Left lung (tissue), 10 donors: Measurements from ENCODE around the gene SLC12A8. TPM values are rescaled to one million over a fixed set of nuclear protein-coding genes. Genes with fewer than 3 reads are reported as not detected.
A peak's percentile ranks its signal among the peaks of the same experiment; 100 is the strongest.

ENCODE experiments used
- ATAC-seq: fragments of 200-7000 bp; cut with Tn5 transposase; one replicate; pipeline ENCODE4 v1.9.1; 2020; ENCODE audit warnings: moderate library complexity
- DNase-seq, 4 donors: peaks; one replicate each; pipeline ENCODE4 v3.0.0-alpha.2; 2013 to 2020
- H3K27ac ChIP-seq, 2 donors: fragments of 200-600 bp; sonication (generic) in 1 of 2; one replicate each; pipeline versions ENCODE4 v1.5.0 to v1.8.0; 2020 to 2021
- H3K27me3 ChIP-seq, 2 donors: fragments of 200-600 bp; sonication (generic) in 1 of 2; one replicate each; pipeline versions ENCODE4 v1.5.0 to v1.8.0; 2020 to 2021
- H3K36me3 ChIP-seq, 2 donors: fragments of 200-600 bp; sonication (generic) in 1 of 2; one replicate each; pipeline versions ENCODE4 v1.5.0 to v1.8.0; 2020 to 2021
- H3K4me1 ChIP-seq, 2 donors: fragments of 200-600 bp; one replicate each; pipeline ENCODE4 v1.8.0; 2021
- H3K4me3 ChIP-seq, 2 donors: fragments of 200-600 bp; sonication (generic) in 1 of 2; one replicate each; pipeline versions ENCODE4 v1.5.0 to v1.8.0; 2020 to 2021; ENCODE audit warnings: mild to moderate bottlenecking in 1 of 2
- H3K9me3 ChIP-seq, 2 donors: fragments of 200-600 bp; sonication (generic) in 1 of 2; one replicate each; pipeline versions ENCODE4 v1.5.0 to v1.8.0; 2020 to 2021
- intact Hi-C, 2 donors: fragments of 100-400 bp; cut with DNase I; formaldehyde crosslinking; loops; one replicate each; pipeline versions ENCODE4 v1.11.2 to v1.14.2; 2022
- polyA plus RNA-seq, 6 donors: library from polyadenylated mRNA; unstranded; fragments of 120-200 nt; gene quantifications; one replicate each; pipeline ENCODE4 v1.2.1, GENCODE V29; 2013; ENCODE audit not compliant: insufficient read length in 6 of 6
- total RNA-seq, 2 donors: library from RNA; stranded (reverse); fragmentation: NEBNext Ultra II Directional; extraction: Animal tissue kit (Norgen Biotek cat#: 25700); gene quantifications; one replicate each; pipeline ENCODE4 v1.2.1, GENCODE V29; 2021
- TF ChIP-seq, protein P1 (sequence below), 2 donors: fragments of 200-600 bp; sonication (generic) in 1 of 2; IDR thresholded peaks; one replicate each; pipeline versions ENCODE4 v1.5.0 to v1.8.0; 2021; ENCODE audit warnings: antibody characterized with exemption in 2 of 2
- donor health status: DM: no; HTN: yes; CAD: no.
- donor health status: DM: no; HTN: no; CAD: no.

The SLC12A8 gene
- total and polyA plus RNA-seq, 8 donors = 1.1 to 17.1 (median 1.6) TPM

DNA sequence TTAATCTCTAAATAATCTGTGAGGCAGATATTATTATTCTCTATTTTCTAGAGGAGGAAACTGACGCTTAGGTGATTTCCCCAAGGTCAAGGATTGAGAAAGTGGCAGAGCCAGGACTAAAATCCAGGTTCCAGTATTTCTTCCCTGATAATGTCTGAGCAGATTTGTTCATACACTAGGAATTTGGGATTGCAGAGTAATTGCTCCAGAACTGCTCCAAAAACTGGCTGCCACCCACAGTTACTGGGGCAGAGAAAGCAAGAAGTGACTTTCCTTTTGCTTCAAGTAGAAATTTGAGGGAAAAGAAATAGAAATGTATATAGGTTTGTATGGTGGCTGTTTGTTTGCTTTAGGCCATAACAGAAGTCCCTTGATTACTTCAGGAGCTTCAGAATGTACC is 60.6 kb downstream of the SLC12A8 start:
- TF ChIP-seq, protein P1, sequence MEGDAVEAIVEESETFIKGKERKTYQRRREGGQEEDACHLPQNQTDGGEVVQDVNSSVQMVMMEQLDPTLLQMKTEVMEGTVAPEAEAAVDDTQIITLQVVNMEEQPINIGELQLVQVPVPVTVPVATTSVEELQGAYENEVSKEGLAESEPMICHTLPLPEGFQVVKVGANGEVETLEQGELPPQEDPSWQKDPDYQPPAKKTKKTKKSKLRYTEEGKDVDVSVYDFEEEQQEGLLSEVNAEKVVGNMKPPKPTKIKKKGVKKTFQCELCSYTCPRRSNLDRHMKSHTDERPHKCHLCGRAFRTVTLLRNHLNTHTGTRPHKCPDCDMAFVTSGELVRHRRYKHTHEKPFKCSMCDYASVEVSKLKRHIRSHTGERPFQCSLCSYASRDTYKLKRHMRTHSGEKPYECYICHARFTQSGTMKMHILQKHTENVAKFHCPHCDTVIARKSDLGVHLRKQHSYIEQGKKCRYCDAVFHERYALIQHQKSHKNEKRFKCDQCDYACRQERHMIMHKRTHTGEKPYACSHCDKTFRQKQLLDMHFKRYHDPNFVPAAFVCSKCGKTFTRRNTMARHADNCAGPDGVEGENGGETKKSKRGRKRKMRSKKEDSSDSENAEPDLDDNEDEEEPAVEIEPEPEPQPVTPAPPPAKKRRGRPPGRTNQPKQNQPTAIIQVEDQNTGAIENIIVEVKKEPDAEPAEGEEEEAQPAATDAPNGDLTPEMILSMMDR (IDR thresholded peaks at IDR 0.05) = no peak
- Histone ChIP-seq H3K4me3 (no peak overlapping the region), H3K27me3 (no peaks in the 10 kb centered on the region), H3K36me3 (no peaks in the 10 kb centered on the region), H3K27ac (no peak overlapping the region), H3K9me3 (no peaks in the 10 kb centered on the region), H3K4me1 (peaks cover 10 to 53% of the 10 kb centered on the region in 2 donors)
- intact Hi-C loops = no loop called here
- DNase-seq (no peak), ATAC-seq (no peak)

DNA sequence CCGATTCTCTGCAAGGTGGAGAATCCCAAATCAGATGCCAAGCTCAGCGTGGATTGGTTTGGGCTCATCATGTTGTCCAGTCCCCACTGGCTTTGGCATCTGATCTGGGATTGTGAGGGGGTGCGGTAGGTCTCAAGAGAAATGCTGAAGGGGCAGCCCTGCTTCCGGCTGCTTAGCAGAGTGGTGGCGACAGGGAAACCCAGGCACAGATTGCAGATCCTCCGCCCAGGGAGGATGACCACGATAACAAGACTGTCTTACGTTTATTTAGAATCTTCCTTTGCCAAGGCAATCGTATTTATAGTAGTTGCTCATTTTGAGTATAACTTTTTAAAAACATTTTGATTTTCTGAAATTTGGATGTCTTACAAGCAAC is 61.1 kb downstream of the SLC12A8 start:
- Histone ChIP-seq H3K27me3 (no peaks in the 10 kb centered on the region), H3K27ac (no peak overlapping the region), H3K4me3 (no peak overlapping the region), H3K36me3 (no peaks in the 10 kb centered on the region), H3K9me3 (no peaks in the 10 kb centered on the region), H3K4me1 (peaks cover 10 to 56% of the 10 kb centered on the region in 2 donors)
- ATAC-seq = peak; percentile 1
- TF ChIP-seq, protein P1 (IDR thresholded peaks at IDR 0.05) = no peak
- no peak for DNase-seq
- intact Hi-C loops = no loop called here

- Histone ChIP-seq H3K9me3 (no peaks in the 10 kb centered on the region), H3K36me3 (no peaks in the 10 kb centered on the region), H3K4me1 (peaks cover 10 to 57% of the 10 kb centered on the region in 2 donors), H3K27me3 (no peaks in the 10 kb centered on the region), H3K4me3 (no peak overlapping the region), H3K27ac (no peak overlapping the region)
- DNase-seq = no peak
- intact Hi-C loops = no loop called here
- TF ChIP-seq, protein P1 (IDR thresholded peaks at IDR 0.05) = peak; percentile 16 to 72
- ATAC-seq = peak; percentile 47
Observed at GRCh38 chr3:125150525-125151441, 61.8 kb downstream of the SLC12A8 start.

- no peaks in the 10 kb centered on the region for H3K27me3 ChIP-seq
- H3K27ac ChIP-seq = peak overlapping the region in 1 of 2 donors; percentile 64
- intact Hi-C loops = no loop called here
- no peaks in the 10 kb centered on the region for H3K36me3 ChIP-seq
- ATAC-seq (no peak), DNase-seq (no peak)
- peaks cover 14 to 67% of the 10 kb centered on the region in 2 donors for H3K4me1 ChIP-seq
- H3K4me3 ChIP-seq = no peak overlapping the region
- no peaks in the 10 kb centered on the region for H3K9me3 ChIP-seq
- TF ChIP-seq, protein P1 (IDR thresholded peaks at IDR 0.05) = no peak
Observed at GRCh38 chr3:125149462-125149861, 63.1 kb downstream of the SLC12A8 start.

DNA sequence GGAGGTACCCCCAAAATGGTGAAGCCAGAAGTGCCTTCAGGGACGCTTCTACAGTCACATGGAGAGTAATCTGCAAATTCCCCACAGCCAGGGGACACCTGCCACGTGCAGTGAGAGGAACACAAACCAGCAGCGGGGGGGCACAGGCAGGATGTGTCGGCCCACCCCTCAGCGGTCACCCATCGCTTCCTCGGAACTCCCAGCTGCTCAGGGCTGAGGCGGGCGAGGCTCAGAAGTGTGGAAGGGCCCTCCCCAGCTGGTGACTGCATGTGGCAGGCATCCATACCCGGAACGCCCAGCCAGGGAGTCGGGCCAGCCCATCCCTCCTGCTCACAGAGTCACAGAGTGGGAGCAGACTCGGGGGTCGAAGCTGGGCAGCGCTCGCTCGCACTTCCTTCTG is 63.7 kb downstream of the SLC12A8 start:
- peaks cover 20 to 73% of the 10 kb centered on the region in 2 donors for H3K4me1 ChIP-seq
- H3K9me3 ChIP-seq = no peaks in the 10 kb centered on the region
- peak overlapping the region in 1 of 2 donors; percentile 64 for H3K27ac ChIP-seq
- H3K4me3 ChIP-seq = no peak overlapping the region
- peak; percentile 68 for ATAC-seq
- DNase-seq = peak in 1 of 4 donors; percentile 84
- TF ChIP-seq, protein P1 (IDR thresholded peaks at IDR 0.05) = no peak
- H3K36me3 ChIP-seq = no peaks in the 10 kb centered on the region
- intact Hi-C loops = no loop called here
- H3K27me3 ChIP-seq = no peaks in the 10 kb centered on the region
